DMS153 treated with DMSO at 0.1 percent for 48 hours (cell line): ENCODE measurements around the gene LAMA3.

Experiments
- DNase-seq: peaks from one replicate; lab custom pipeline; 2025; ENCODE audit not compliant: unreplicated experiment; lab: John Stamatoyannopoulos, UW

Gene LAMA3

DNA sequence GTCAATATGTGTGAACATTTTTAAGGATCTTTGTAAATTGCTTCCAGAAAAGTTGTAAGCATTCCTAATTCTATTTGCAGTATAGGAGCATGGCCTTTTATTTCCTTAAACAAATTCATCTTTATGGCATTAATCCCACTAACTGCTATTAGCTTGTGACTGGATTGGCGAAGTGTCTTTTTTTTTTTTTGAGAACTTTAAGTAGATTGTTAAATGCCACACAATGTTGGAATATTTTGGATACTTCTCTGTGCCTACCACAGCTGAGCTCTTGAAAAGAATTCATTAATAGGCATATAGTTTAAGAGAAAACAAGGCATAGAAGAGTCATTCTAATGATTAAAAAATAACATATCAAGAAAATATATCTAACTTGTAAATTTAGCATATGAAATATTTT is 129.7 kb downstream of the LAMA3 start:
- DNase-seq, result no peak

DNA sequence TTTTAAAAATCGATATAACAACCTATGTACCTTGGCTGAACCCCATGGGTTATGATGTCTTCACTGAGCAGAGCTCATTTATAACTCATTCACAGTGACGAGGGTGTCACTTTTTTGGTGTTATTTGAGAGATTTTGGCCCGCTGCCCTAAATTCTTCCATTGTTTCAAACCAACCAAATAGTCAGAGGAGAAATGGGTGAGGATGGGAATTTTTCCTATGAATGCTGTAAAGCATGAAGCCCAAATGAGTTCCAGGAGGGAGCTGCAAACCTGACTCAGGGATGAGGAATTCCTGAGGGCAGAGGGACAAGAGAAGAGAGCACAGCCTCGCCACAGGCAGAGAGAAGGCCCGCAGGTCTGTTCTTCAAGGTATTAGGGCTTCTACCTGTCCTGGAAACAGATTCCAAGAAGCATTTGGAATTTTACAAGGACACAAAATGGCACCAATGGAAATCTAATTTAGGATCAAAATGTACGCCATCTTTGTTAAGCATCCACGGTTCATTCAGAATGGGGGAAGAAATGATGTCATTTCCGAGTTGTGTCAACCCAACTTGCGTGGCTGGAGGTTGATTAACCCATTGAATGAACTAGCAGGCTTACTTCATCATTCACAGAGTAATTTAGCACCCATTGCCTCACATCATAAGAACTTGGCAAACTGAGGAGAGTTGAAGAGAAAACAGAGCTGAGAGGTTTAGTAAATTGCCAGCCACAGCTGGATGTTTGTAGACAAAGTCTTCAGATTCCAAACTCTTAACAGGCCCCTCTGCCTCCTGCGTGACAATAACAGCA is 133.5 kb downstream of the LAMA3 start:
- no peak for DNase-seq

- DNase-seq, result no peak
Measured at GRCh38 chr18:23824240-23824639, 135.0 kb downstream of the LAMA3 start.

DNA sequence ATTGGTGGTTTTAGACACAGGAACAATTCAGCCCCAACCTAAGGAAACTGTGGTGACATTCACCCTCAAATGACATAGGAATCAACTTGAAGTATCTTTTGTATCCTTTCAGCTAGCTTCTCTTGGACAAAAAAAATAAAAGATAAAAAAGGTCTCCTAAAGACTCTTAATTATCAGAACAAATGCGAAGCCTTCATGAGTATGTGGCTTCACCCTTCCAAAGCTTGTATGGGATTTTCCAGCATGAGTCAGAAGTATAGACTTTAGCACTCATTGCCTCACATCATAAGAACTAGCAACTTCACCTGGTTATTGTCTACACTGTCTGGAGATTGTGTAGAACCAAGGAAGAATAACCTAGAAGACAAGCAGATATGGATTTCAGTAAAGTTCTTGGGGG is 135.4 kb downstream of the LAMA3 start:
- DNase-seq, result no peak

DNA sequence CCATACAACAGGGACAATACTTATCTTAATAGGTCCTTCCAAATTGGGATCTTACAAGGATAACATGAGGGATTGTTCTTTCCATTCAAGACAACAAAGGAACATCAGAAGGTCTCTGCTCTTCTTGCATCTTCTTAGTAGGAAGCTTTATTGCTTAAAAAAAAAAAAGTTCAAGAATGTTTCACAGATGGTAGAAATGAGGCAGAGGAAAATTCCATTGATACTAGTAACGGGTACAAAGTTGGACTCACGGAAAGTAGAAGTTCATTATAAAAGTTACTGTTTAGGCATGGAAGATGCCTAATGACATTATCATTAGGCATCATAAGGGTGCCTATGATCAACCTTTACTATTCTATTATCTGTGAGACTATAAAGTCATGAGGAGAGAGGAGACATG is 136.2 kb downstream of the LAMA3 start:
- no peak for DNase-seq

DNA sequence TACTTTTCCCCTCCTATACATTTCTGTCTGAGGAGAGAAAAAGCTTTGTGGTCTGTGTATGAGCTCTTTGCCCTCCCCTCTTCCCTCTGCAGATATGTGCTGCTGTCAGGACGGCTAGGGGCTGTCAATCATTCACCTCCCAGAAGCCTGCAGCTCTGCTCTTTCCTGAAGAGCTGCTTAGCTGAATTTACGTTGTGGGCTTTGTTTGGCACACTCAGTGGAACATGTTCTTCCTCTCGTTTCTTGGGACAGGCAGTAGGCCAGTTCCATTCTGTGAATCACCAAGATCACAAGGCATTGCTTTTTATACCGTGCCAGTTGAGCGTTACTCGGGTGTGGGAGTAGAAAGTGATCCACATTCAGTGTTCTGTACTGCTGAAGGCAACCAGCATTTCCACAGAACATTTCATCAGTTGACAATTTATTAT is 136.7 kb downstream of the LAMA3 start:
- no peak for DNase-seq

DNA sequence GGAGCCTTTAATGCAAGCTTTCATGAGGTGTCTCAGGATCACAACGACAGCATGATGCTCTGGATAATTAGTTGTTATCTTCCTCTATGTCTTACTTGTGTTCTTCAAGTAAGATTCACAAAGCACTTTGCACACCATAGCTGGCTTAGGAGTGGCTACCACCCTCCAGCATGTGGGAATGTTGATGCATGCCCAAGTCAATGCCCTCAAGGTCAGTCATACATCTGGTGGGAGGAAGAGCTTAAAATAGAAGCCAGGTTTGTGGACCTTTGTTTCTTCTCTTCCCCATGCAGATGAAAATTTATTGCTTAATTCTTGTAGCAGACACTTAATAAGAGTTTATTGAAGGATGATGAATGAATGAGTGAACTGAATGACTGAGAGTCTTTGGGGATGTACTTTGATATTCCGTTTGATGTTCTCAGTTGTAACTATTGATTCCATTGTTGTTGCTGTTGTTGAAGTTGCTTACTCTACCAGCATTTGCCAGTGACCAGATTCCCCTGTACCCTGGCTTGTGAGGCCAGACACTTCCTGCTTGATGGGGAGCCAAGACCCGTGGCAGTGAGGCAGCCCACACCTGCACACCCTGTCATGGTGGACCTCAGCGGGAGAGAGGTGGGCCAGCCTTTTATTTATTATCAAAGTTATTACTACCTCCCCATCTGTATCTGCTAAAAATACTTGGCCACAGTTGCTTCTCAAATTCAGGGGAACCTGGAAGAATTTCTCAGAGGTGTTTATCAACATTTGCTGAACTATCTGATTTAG is 137.8 kb downstream of the LAMA3 start:
- no peak for DNase-seq

GRCh38 chr18:23827681-23828080 is 138.4 kb downstream of the LAMA3 start:
- no peak for DNase-seq

GRCh38 chr18:23828426-23828825 is 139.2 kb downstream of the LAMA3 start:
- DNase-seq, result peak; percentile 10

DNA sequence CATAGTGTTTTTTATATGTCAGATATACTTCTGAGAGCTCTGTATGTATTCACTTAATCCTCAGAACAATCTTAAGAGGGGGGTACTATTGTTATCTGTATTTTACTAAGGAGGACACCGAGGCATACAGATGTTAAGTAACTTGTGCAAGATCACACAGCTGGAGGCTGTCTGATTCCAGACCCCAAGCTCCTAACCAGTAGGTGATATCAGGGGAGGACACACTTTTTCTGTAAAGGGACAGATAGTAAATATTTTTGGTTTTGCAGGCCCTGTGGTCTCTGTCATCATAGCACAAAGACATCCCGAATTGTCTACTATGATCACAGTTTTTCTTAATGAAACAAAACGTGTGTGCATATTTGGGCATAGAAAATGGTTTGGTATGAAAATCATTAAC is 143.7 kb downstream of the LAMA3 start:
- DNase-seq, result no peak

DNA sequence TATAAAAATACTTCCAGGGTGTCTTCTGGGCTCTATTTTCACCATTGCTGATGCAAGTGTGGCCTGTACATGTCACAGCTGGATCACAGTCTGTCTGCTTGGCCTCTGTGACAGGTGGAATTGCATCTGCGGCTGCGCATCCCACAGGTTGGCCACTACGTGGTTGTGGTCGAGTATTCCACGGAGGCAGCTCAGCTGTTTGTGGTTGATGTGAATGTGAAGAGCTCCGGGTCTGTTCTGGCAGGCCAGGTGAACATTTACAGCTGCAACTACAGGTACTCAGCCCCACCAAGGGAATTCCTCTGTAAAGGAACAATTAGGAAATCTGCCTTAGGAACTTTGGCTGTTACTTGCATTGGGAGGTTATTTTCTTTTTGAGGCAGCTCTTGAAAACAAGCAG is 144.5 kb downstream of the LAMA3 start:
- DNase-seq, result no peak

- DNase-seq, result no peak
Measured at GRCh38 chr18:23835091-23835490, 145.8 kb downstream of the LAMA3 start.

GRCh38 chr18:23835506-23835905 is 146.3 kb downstream of the LAMA3 start:
- no peak for DNase-seq

- no peak for DNase-seq
Measured at GRCh38 chr18:23837591-23837990, 148.3 kb downstream of the LAMA3 start.

DNA sequence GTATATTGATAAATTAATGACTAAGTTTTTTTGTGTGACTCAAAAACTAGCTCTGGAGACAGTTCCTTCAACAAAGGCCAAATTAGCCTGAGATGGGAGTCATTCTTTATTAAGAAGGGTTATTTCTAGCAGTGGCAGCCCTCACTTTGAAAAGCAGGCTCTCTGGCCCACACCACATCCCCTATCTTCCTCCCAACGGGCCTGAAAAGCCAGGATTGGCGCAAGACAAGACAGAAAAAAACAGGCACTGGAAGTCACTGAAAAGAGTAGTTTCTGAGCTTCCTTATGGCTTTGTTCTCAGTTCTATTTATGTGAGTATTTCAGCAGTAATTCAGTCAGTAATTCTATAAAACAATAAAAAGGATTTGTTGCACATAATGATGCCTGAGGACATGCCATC is 149.0 kb downstream of the LAMA3 start:
- no peak for DNase-seq

DNA sequence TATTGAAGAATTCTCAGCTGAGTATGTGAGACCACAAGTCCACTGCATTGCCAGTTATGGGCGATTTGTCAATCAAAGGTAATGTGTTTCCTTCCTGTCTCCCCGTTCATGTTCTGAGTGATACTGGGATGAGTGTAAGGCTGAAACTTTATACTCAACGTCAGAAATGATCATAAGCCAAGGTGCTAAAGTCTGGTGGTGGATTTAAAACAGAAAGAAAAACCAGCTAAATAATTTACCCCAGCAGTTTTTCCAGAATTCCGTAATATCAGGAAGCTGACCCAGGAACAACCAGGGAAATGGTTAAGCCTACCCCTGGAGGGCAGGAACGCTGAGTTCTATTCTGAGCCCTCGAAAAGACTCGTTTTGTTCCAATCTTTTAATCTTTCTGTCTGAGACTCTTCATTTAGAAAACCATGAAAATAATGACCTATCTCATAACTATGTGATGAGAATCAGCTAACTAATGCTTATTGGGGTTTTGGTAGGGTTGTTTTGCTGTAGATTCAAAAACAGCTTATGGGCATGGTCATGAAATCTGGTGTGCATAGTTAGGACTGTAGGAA is 149.6 kb downstream of the LAMA3 start:
- no peak for DNase-seq

- DNase-seq, result no peak
Measured at GRCh38 chr18:23842305-23842704, 153.1 kb downstream of the LAMA3 start.

GRCh38 chr18:23844991-23845680 is 155.9 kb downstream of the LAMA3 start:
- no peak for DNase-seq

DNA sequence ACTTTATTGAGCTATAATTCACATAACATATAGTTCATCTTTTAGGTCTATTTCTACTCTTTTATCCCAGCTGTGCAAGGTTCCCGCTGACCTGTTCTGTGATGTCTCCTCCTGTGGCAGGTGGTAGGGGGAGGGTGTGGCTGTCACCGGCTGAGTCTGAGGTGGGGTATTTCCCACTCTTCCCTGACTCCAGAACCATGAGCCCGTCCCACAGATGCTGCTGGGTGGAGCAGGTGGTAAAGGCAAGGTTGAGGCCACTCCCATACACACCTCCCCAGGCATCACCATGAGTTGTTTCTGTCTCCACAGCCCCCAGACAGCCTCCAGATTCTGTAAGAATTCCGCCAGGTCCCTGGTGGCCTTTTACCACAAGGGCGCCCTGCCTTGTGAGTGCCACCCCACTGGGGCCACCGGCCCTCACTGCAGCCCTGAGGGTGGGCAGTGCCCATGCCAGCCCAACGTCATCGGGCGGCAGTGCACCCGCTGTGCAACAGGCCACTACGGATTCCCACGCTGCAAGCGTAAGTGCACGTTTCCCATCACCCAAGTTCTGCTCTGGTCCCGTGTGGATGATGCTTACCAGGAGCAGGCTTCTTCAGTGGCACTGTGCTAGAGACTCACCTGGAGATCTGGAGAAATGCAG is 156.9 kb downstream of the LAMA3 start:
- no peak for DNase-seq

DNA sequence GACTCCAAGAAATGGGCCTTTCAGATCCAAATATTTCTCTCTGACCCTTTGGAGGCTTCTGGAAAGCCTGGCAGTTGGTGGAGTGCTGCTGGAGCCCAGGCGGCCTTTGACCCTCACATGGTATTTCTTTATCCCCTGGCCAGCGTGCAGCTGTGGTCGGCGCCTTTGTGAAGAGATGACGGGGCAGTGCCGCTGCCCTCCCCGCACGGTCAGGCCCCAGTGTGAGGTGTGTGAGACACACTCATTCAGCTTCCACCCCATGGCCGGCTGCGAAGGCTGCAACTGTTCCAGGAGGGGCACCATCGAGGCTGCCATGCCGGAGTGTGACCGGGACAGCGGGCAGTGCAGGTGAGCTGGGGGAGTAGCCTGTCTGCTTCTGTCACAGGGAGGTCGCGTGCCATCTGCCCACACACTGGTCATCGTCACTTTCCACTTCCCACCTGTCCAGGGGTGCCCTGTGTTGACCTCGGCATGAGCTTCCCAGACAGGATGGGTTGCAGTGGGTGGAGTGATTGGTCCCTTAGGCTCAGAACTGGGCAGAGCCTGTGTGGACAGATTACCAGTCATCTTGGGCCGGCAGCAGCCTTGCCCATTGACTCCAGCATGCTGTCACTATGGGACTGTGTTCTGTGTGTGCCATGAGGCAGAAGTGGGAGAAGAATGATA is 158.2 kb downstream of the LAMA3 start:
- no peak for DNase-seq

- no peak for DNase-seq
Measured at GRCh38 chr18:23849141-23849540, 159.9 kb downstream of the LAMA3 start.
